Psoas muscle (tissue), 8 donors: ENCODE results near the gene SEMA3D. TPM values are rescaled to one million over a fixed set of nuclear protein-coding genes. Genes with fewer than 3 reads are reported as not detected.

Experiments used
- ATAC-seq, 4 donors: fragments of 200-7000 bp; cut with Tn5 transposase; one replicate each; pipeline ENCODE4 v1.9.1; 2020; ENCODE audit warnings: moderate library complexity in 3 of 4, mild to moderate bottlenecking in 2 of 4
- DNase-seq, 2 donors: peaks; one replicate each; pipeline ENCODE4 v3.0.0-alpha.2; 2020
- H3K27ac ChIP-seq: fragments of 200-600 bp; one replicate; pipeline ENCODE4 v1.8.0; 2022
- H3K27me3 ChIP-seq, 3 donors: fragments of 200-600 bp in 1 of 3; one replicate each; pipeline versions ENCODE4 v1.6.1 to v1.8.0; 2013 to 2022; ENCODE audit warnings: low read length in 2 of 3, mild to moderate bottlenecking in 2 of 3, moderate library complexity in 1 of 3; ENCODE audit not compliant: insufficient read depth in 3 of 3
- H3K36me3 ChIP-seq, 2 donors: fragments of 200-600 bp in 1 of 2; one replicate each; pipeline versions ENCODE4 v1.6.1 to v1.8.0; 2013 to 2022; ENCODE audit warnings: low read depth in 1 of 2, mild to moderate bottlenecking in 1 of 2, moderate library complexity in 1 of 2; ENCODE audit not compliant: insufficient read depth in 1 of 2
- H3K4me1 ChIP-seq: fragments of 200-600 bp; one replicate; pipeline ENCODE4 v1.8.0; 2022
- H3K4me3 ChIP-seq: fragments of 200-600 bp; one replicate; pipeline ENCODE4 v1.8.0; 2022; ENCODE audit warnings: mild to moderate bottlenecking
- H3K9me3 ChIP-seq: fragments of 200-600 bp; one replicate; pipeline ENCODE4 v1.8.0; 2022
- WGBS, 3 donors: extraction: QIAGEN DNeasy Blood & Tissue Kit; methylation state at CpG; one replicate each; pipeline versions ENCODE4 v1.1.6 to v1.1.7; 2013; 5-methylcytosine and 5-hydroxymethylcytosine counted together
- intact Hi-C, 2 donors: fragments of 100-400 bp; cut with DNase I; formaldehyde crosslinking; loops; one replicate each; pipeline versions ENCODE4 v1.11.0 to v1.14.2; 2022
- polyA plus RNA-seq, 3 donors: library from polyadenylated mRNA; stranded (reverse); fragments of 200-250 nt; gene quantifications; one replicate each; pipeline ENCODE4 v1.2.3, GENCODE V29; 2013
- total RNA-seq, 4 donors: library from RNA; stranded (reverse); fragmentation: NEBNext Ultra II Directional in 2 of 4; extraction: Animal tissue kit (Norgen Biotek cat#: 25700) in 2 of 4; gene quantifications; one replicate each; pipeline versions ENCODE4 v1.2.1 to v1.2.4, GENCODE V29; 2021 to 2023
- TF ChIP-seq, protein P1 (sequence below): fragments of 200-600 bp; IDR thresholded peaks from one replicate; pipeline ENCODE4 v1.8.0; 2022; ENCODE audit warnings: antibody characterized with exemption
- donor health status: healthy with polysubstance abuse.
- donor health status: DM: no; HTN: no; CAD: no; lungs with moderate emphysema.
- donor health status: Bipolar disorder and iron deficiency.
- donor health status: healthy.
- donor health status: DM: yes; HTN: yes; CAD: no.
- donor health status: DM: no; HTN: no; CAD: no.
- donor health status: DM: no; HTN: no; CAD: no.
- donor health status: DM: yes; HTN: yes; CAD: no.

The SEMA3D gene
- total and polyA plus RNA-seq, 7 donors = 0.01 to 0.28 (median 0.06) TPM; not detected in 1

DNA sequence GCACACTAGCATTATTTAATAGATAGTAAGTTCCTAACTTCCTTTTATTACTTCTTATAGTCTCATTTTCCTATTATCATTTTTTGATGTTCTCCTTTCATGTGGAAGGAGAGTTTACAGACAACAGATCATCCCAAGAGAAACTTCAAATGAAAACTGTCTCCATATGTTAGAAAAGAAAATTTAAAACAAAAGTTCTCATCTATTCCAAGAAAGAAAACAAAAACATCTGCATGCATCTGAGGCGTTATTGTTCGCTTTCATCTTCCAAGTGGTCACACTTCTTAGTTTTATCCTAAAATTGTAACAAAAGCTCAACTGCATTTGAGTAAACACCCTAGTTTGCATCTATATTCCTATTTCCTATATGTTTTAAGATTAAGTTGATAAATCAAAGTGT is 126.2 kb downstream of the SEMA3D start:
- H3K9me3 ChIP-seq = no peaks in the 10 kb centered on the region
- TF ChIP-seq, protein P1, sequence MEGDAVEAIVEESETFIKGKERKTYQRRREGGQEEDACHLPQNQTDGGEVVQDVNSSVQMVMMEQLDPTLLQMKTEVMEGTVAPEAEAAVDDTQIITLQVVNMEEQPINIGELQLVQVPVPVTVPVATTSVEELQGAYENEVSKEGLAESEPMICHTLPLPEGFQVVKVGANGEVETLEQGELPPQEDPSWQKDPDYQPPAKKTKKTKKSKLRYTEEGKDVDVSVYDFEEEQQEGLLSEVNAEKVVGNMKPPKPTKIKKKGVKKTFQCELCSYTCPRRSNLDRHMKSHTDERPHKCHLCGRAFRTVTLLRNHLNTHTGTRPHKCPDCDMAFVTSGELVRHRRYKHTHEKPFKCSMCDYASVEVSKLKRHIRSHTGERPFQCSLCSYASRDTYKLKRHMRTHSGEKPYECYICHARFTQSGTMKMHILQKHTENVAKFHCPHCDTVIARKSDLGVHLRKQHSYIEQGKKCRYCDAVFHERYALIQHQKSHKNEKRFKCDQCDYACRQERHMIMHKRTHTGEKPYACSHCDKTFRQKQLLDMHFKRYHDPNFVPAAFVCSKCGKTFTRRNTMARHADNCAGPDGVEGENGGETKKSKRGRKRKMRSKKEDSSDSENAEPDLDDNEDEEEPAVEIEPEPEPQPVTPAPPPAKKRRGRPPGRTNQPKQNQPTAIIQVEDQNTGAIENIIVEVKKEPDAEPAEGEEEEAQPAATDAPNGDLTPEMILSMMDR = no peak
- no peaks in the 10 kb centered on the region for H3K27me3 ChIP-seq
- H3K36me3 ChIP-seq = no peaks in the 10 kb centered on the region
- no peak for DNase-seq
- no peak overlapping the region for H3K4me3 ChIP-seq
- no peak overlapping the region for H3K27ac ChIP-seq
- WGBS, 3 donors = 80 to 91% (median 81%) methylated on average over 2 of the region's 2 CpGs
- H3K4me1 ChIP-seq = no peaks in the 10 kb centered on the region
- intact Hi-C loops = no loop called here
- ATAC-seq = no peak

DNA sequence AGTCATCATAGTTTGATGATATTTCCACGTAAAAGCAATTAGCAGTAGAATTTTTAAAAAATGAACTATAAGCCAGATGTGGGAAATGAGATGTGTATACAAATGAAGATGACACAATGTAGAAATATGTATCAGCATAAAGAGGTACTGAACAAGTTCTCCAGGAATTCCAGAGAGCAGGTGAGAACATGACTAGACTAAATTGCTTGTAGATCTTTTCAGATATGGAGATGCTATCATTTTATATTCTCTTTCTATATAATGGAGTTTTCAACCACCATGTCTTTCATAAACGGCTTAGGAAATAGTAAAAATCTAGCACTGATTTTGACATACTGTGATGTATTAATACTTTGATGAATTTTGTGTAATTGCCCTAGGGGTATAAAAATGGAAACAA is 130.9 kb downstream of the SEMA3D start:
- Histone ChIP-seq H3K9me3 (no peaks in the 10 kb centered on the region), H3K36me3 (no peaks in the 10 kb centered on the region), H3K27ac (no peak overlapping the region), H3K27me3 (no peaks in the 10 kb centered on the region), H3K4me1 (no peaks in the 10 kb centered on the region), H3K4me3 (no peak overlapping the region)
- 85 to 93% (median 93%) methylated on average over 2 of the region's 2 CpGs for WGBS, 3 donors
- ATAC-seq (no peak), DNase-seq (no peak)
- TF ChIP-seq, protein P1 = no peak
- intact Hi-C loops = no loop called here

DNA sequence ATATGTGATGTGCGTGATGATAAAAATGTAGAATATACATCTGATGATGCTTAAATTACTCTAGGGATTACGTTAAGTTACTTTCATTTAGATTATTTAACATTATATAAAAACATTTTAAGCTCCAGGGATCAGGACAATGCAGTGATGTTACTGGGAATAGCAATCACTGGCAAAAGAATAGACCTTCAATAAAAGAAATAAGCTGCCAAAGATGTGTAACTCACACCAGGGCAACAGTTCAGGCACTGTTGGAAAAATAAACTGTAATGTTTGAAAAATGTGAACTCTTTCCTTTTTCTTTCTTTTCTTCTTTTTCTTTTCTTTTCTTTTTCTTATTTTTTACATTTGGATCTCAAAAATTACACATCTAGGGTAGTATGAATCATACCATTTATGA is 131.7 kb downstream of the SEMA3D start:
- intact Hi-C loops = no loop called here
- 79 to 88% (median 82%) methylated on average over 2 of the region's 2 CpGs for WGBS, 3 donors
- TF ChIP-seq, protein P1 = no peak
- no peak for DNase-seq
- Histone ChIP-seq H3K9me3 (no peaks in the 10 kb centered on the region), H3K4me3 (no peak overlapping the region), H3K36me3 (no peaks in the 10 kb centered on the region), H3K4me1 (no peaks in the 10 kb centered on the region), H3K27ac (no peak overlapping the region), H3K27me3 (no peaks in the 10 kb centered on the region)
- no peak for ATAC-seq

DNA sequence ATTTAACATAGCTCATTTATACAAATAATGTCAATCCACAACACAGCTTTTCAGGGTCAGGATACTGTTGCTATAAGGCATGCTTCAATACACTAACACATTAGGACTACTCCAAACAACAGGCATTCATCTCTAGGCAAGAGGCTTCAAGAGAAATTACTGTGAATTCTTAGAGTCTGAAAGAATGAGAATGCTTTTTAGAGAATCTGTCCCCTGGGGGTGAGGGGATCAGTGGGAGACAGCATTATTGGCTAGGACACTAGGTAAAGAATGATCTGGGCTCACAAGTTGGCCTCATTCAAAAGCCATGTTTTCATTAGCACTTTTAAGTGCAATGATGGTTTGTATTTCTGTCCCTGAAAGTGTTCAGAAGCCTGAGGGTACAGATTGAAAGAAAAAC is 132.6 kb downstream of the SEMA3D start:
- H3K27me3 ChIP-seq = no peaks in the 10 kb centered on the region
- TF ChIP-seq, protein P1 = no peak
- no peaks in the 10 kb centered on the region for H3K36me3 ChIP-seq
- H3K27ac ChIP-seq = no peak overlapping the region
- H3K9me3 ChIP-seq = no peaks in the 10 kb centered on the region
- no peaks in the 10 kb centered on the region for H3K4me1 ChIP-seq
- DNase-seq (no peak), ATAC-seq (no peak)
- no peak overlapping the region for H3K4me3 ChIP-seq
- intact Hi-C loops = no loop called here

DNA sequence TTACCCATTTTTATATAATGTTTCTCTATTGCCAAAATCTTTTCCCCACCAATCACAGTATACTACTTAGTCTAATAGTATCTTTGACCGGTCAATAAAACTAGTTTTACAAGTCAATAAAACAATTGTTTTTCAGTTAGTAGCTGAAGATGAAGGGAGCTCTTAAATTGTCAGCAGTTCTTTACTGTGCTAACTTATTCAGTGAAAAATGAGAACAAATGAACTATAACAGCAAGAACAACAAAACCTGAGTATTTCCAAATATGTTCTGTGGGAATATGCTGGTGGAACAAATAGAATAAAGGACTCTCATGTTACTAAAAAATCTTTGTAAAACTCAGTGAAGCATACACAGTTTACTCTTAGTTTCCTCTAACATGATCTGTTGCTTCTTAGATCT is 134.0 kb downstream of the SEMA3D start:
- Histone ChIP-seq H3K27ac (no peak overlapping the region), H3K9me3 (no peaks in the 10 kb centered on the region), H3K4me3 (no peak overlapping the region), H3K36me3 (no peaks in the 10 kb centered on the region), H3K4me1 (no peaks in the 10 kb centered on the region), H3K27me3 (no peaks in the 10 kb centered on the region)
- 86 to 93% (median 89%) methylated on average over 1 of the region's 1 CpG for WGBS, 3 donors
- TF ChIP-seq, protein P1 = no peak
- intact Hi-C loops = no loop called here
- no peak for DNase-seq
- ATAC-seq = no peak
